OCI-LY1 (cell line): ENCODE results near the gene CTTNBP2.

ENCODE experiments used
- H2AFZ ChIP-seq: fragments of 200-600 bp; sonication (generic), shearing (Covaris generic); 2 replicates; pipeline ENCODE4 v1.6.0; 2014; ENCODE audit warnings: antibody characterized with exemption, mild to moderate bottlenecking, low read length
- H3F3A ChIP-seq: fragments of 200-600 bp; sonication (generic), shearing (Covaris generic); 2 replicates; pipeline ENCODE4 v1.6.0; 2014; ENCODE audit warnings: mild to moderate bottlenecking, antibody characterized with exemption, low read length, moderate library complexity; ENCODE audit not compliant: insufficient read depth
- H3K27ac ChIP-seq: fragments of 200-600 bp; sonication (generic); 2 replicates; pipeline ENCODE4 v1.5.1; 2014; ENCODE audit warnings: low read length, mixed run types, mild to moderate bottlenecking, low read depth; ENCODE audit not compliant: poor library complexity, severe bottlenecking
- H3K27me3 ChIP-seq: fragments of 200-600 bp; sonication (generic); 2 replicates; pipeline ENCODE4 v1.6.0; 2014; ENCODE audit warnings: antibody characterized with exemption, mild to moderate bottlenecking, low read length, moderate library complexity; ENCODE audit not compliant: insufficient read depth
- H3K36me3 ChIP-seq: fragments of 200-600 bp; sonication (generic); 2 replicates; pipeline ENCODE4 v1.6.1; 2014; ENCODE audit warnings: mild to moderate bottlenecking, antibody characterized with exemption, low read length, moderate library complexity, mixed read lengths; ENCODE audit not compliant: insufficient read depth
- H3K4me1 ChIP-seq: fragments of 200-600 bp; sonication (generic); 2 replicates; pipeline ENCODE4 v1.5.1; 2014; ENCODE audit warnings: mild to moderate bottlenecking, low read length, moderate library complexity; ENCODE audit not compliant: insufficient read depth, severe bottlenecking
- H3K4me2 ChIP-seq: fragments of 200-600 bp; sonication (generic), shearing (Covaris generic); 2 replicates; pipeline ENCODE4 v1.6.1; 2014; ENCODE audit warnings: low read length
- H3K4me3 ChIP-seq: fragments of 200-600 bp; sonication (generic); 2 replicates; pipeline ENCODE4 v1.5.1; 2014; ENCODE audit warnings: low read length, low read depth, mild to moderate bottlenecking, mixed read lengths; ENCODE audit not compliant: poor library complexity, severe bottlenecking
- H3K79me2 ChIP-seq: fragments of 200-600 bp; shearing (Covaris generic); 2 replicates; pipeline ENCODE4 v1.6.1; 2016; ENCODE audit warnings: mixed run types, low read length, mixed read lengths; ENCODE audit not compliant: insufficient read depth
- H3K9ac ChIP-seq: fragments of 200-600 bp; sonication (generic), shearing (Covaris generic); 2 replicates; pipeline ENCODE4 v1.6.1; 2014; ENCODE audit warnings: mild to moderate bottlenecking, low read length, mixed read lengths
- H3K9me2 ChIP-seq: fragments of 200-600 bp; sonication (generic), shearing (Covaris generic); 2 replicates; pipeline ENCODE4 v1.6.1; 2014; ENCODE audit warnings: low read depth, mild to moderate bottlenecking, low read length, mixed read lengths
- H3K9me3 ChIP-seq: fragments of 200-600 bp; shearing (Covaris generic); 2 replicates; pipeline ENCODE4 v1.6.1; 2014; ENCODE audit warnings: low read length, mixed read lengths
- H4K20me1 ChIP-seq: fragments of 200-600 bp; sonication (generic), shearing (Covaris generic); 2 replicates; pipeline ENCODE4 v1.6.0; 2016; ENCODE audit warnings: mild to moderate bottlenecking, low read length; ENCODE audit not compliant: insufficient read depth
- EZH2 ChIP-seq: fragments of 200-600 bp; sonication (generic), shearing (Covaris generic); IDR thresholded peaks from 2 replicates; pipeline ENCODE4 v1.8.0; 2017; ENCODE audit warnings: borderline replicate concordance, mixed run types, mild to moderate bottlenecking, antibody characterized with exemption, low read length, moderate library complexity, mixed read lengths
- TF ChIP-seq, protein P1 (sequence below): fragments of 200-600 bp; sonication (generic), shearing (Covaris generic); IDR thresholded peaks from 2 replicates; pipeline ENCODE4 v1.5.1; 2017; ENCODE audit warnings: mild to moderate bottlenecking, antibody characterized with exemption, low read length, moderate library complexity, mixed read lengths

Gene CTTNBP2

DNA sequence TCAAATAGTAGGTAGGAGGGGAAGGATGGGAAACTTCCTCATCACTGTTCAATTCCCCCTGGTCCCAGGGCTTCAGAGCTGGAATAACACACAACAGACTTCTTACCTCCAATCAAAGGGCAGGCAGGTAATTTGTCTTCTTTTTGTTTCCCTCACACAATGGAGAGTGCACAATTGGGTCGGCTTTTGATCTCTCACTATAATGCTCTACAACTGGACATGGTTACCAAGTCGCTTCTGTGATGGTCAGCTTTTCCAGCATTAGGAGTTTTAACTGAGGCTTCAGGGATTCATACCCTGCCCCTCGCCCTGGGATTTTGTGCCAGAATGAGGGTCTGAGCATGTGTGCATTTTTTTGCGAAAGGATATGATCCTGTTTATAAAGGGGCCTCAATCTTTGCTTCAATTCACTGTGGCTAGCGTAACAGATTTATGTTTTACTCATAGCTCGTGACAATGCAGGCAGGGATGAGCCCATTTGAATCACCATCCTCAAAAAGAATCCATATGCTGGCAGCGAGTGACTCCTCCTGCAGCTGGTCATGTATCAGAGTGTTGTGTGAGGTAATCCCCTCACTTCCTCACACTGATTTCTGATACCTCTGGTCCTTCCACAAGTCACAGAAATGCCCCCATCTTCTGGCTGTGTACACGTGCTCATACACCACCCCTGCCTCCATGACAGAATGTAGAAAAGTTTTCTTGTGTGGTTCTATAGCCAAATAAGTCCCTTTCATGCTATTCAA, 189.6 kb downstream of the CTTNBP2 start:
- TF ChIP-seq, protein P1, sequence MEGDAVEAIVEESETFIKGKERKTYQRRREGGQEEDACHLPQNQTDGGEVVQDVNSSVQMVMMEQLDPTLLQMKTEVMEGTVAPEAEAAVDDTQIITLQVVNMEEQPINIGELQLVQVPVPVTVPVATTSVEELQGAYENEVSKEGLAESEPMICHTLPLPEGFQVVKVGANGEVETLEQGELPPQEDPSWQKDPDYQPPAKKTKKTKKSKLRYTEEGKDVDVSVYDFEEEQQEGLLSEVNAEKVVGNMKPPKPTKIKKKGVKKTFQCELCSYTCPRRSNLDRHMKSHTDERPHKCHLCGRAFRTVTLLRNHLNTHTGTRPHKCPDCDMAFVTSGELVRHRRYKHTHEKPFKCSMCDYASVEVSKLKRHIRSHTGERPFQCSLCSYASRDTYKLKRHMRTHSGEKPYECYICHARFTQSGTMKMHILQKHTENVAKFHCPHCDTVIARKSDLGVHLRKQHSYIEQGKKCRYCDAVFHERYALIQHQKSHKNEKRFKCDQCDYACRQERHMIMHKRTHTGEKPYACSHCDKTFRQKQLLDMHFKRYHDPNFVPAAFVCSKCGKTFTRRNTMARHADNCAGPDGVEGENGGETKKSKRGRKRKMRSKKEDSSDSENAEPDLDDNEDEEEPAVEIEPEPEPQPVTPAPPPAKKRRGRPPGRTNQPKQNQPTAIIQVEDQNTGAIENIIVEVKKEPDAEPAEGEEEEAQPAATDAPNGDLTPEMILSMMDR = no peak
- TF ChIP-seq EZH2 = no peak
- Histone ChIP-seq H3K9me2 (no peaks in the 10 kb centered on the region), H4K20me1 (no peaks in the 10 kb centered on the region), H3K9me3 (no peaks in the 10 kb centered on the region), H3K4me3 (no peak overlapping the region), H3K36me3 (no peaks in the 10 kb centered on the region), H3K4me1 (no peaks in the 10 kb centered on the region), H3K9ac (no peak overlapping the region), H3K27ac (no peak overlapping the region), H3K27me3 (no peaks in the 10 kb centered on the region), H3K79me2 (no peaks in the 10 kb centered on the region), H3F3A (no peaks in the 10 kb centered on the region), H3K4me2 (no peak overlapping the region), H2AFZ (no peak overlapping the region)

DNA sequence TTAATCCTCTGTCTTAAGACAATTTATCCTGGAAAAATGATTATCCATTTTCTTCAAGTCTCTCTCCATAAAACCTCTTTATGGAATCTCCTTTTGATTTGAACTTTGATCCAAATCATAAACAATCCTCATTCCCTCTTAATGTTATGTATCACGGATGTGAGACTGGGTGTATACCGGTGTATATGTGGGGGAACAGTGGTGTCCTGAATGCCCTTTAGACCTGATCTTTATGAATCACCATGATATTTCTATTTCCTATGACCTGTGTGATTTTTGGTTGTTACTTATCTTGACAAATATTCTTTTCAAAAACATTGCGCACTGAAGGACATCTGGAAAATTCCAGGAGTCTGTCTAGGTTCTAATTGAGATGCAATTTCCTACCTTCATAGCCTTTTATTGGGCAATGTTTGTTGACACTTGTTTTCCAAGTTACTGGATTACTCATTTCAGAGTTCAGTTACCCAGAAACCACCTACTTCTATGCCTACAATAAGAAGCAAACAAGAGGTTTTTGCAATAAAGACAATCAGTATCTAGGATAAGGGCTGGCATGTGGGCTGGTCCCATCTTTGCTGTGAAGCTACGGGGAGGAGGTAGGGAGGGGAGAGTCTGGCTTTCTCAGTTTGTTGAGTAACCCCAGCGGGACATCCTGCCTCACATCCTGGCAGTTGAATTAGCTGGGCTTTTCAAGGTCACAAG, 190.4 kb downstream of the CTTNBP2 start:
- H3K27me3 ChIP-seq = no peaks in the 10 kb centered on the region
- no peaks in the 10 kb centered on the region for H3K79me2 ChIP-seq
- TF ChIP-seq, protein P1 = no peak
- TF ChIP-seq EZH2 = no peak
- no peaks in the 10 kb centered on the region for H4K20me1 ChIP-seq
- no peak overlapping the region for H3K4me2 ChIP-seq
- no peaks in the 10 kb centered on the region for H3K36me3 ChIP-seq
- no peak overlapping the region for H3K9ac ChIP-seq
- H3K27ac ChIP-seq = no peak overlapping the region
- no peaks in the 10 kb centered on the region for H3F3A ChIP-seq
- no peak overlapping the region for H2AFZ ChIP-seq
- H3K4me1 ChIP-seq = no peaks in the 10 kb centered on the region
- no peaks in the 10 kb centered on the region for H3K9me2 ChIP-seq
- no peak overlapping the region for H3K4me3 ChIP-seq
- H3K9me3 ChIP-seq = no peaks in the 10 kb centered on the region

DNA sequence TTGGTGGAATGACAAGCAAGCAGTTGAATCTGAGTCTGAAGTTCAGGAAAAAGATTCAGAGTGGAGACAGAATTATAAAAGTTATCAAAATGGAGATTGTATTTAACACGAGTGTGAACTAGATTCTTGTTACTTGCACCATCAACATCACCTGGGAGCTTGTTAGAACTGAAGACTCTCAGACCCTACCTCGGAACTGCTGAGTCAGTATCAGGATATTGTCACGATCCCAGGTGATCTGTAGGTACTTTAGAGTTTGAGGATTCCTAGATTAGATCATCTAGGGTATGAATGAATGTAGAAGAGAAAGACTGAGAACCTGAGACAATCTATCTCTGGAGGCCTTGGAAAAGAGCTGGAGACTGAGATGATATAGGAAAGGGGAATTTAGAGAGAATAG, 194.1 kb downstream of the CTTNBP2 start:
- Histone ChIP-seq H3K9me3 (no peaks in the 10 kb centered on the region), H3K27ac (no peak overlapping the region), H3K9me2 (no peaks in the 10 kb centered on the region), H3K4me2 (no peak overlapping the region), H2AFZ (no peak overlapping the region), H3F3A (no peaks in the 10 kb centered on the region), H3K4me3 (no peak overlapping the region), H3K79me2 (no peaks in the 10 kb centered on the region), H3K4me1 (no peaks in the 10 kb centered on the region), H3K9ac (no peak overlapping the region), H3K27me3 (no peaks in the 10 kb centered on the region), H4K20me1 (no peaks in the 10 kb centered on the region), H3K36me3 (no peaks in the 10 kb centered on the region)
- TF ChIP-seq EZH2 = no peak
- TF ChIP-seq, protein P1 = no peak
